GM23248 (cell line): Measurements from ENCODE around the gene SRGAP2B. TPM values are rescaled to one million over a fixed set of nuclear protein-coding genes. Genes with fewer than 3 reads are reported as not detected.
"Not testable (repeated sequence)": the region's sequence is repeated elsewhere in the genome, so short reads cannot be mapped to it uniquely, and the experiment has no call there.

Experiments used
- DNase-seq: peaks from one replicate; pipeline ENCODE4 v3.0.0-alpha.2; 2015
- H2AFZ ChIP-seq: fragments of 200-600 bp; sonication (generic); 2 replicates; pipeline ENCODE4 v1.6.1; 2016; ENCODE audit warnings: antibody characterized with exemption
- H3F3A ChIP-seq: fragments of 200-600 bp; sonication (generic); 2 replicates; pipeline ENCODE4 v1.6.1; 2016; ENCODE audit warnings: mild to moderate bottlenecking, antibody characterized with exemption, mixed run types; ENCODE audit not compliant: insufficient read depth
- H3K27ac ChIP-seq: fragments of 200-600 bp; sonication (generic); 2 replicates; pipeline ENCODE4 v1.5.1; 2016; ENCODE audit warnings: mild to moderate bottlenecking
- H3K27me3 ChIP-seq: fragments of 200-600 bp; sonication (generic); replicated peaks from 2 replicates; pipeline ENCODE4 v1.6.1; 2016; ENCODE audit warnings: mild to moderate bottlenecking; ENCODE audit not compliant: insufficient read depth
- H3K36me3 ChIP-seq: fragments of 200-600 bp; sonication (generic); 2 replicates; pipeline ENCODE4 v1.6.1; 2016; ENCODE audit warnings: low read depth, mild to moderate bottlenecking
- H3K4me1 ChIP-seq: fragments of 200-600 bp; sonication (generic); 2 replicates; pipeline ENCODE4 v1.6.1; 2016; ENCODE audit warnings: mild to moderate bottlenecking; ENCODE audit not compliant: insufficient read depth
- H3K4me2 ChIP-seq: fragments of 200-600 bp; sonication (generic); one replicate; pipeline ENCODE4 v1.6.1; 2016; ENCODE audit warnings: mild to moderate bottlenecking; ENCODE audit not compliant: unreplicated experiment
- H3K4me3 ChIP-seq: fragments of 200-600 bp; sonication (generic); 2 replicates; pipeline ENCODE4 v1.5.1; 2016; ENCODE audit warnings: mild to moderate bottlenecking
- H3K79me2 ChIP-seq: fragments of 200-600 bp; sonication (generic); 2 replicates; pipeline ENCODE4 v1.6.1; 2016; ENCODE audit warnings: mild to moderate bottlenecking; ENCODE audit not compliant: insufficient read depth
- H3K9ac ChIP-seq: fragments of 200-600 bp; sonication (generic); 2 replicates; pipeline ENCODE4 v1.6.1; 2016; ENCODE audit warnings: mild to moderate bottlenecking
- H3K9me2 ChIP-seq: fragments of 200-600 bp; sonication (generic); 2 replicates; pipeline ENCODE4 v1.6.1; 2016; ENCODE audit warnings: mixed run types, mild to moderate bottlenecking, moderate library complexity; ENCODE audit not compliant: insufficient read depth
- H3K9me3 ChIP-seq: fragments of 200-600 bp; sonication (generic); one replicate; pipeline ENCODE4 v1.6.1; 2017; ENCODE audit warnings: low read depth
- H4K20me1 ChIP-seq: fragments of 200-600 bp; sonication (generic); 2 replicates; pipeline ENCODE4 v1.6.0; 2016; ENCODE audit not compliant: insufficient read depth
- WGBS, 2 experiments: methylation state at CpG; one replicate each; pipeline ENCODE4 v1.1.6; 2015 to 2017; ENCODE audit warnings: low lambda C conversion rate in 2 of 2, low coverage in 1 of 2; ENCODE audit errors: missing lambda C conversion rate in 2 of 2; 5-methylcytosine and 5-hydroxymethylcytosine counted together
- in situ Hi-C: fragments of 300-500 bp; cut with MboI; formaldehyde crosslinking; loops from 2 replicates; pipeline ENCODE4 v1.15.0; 2020
- polyA plus RNA-seq: library from polyadenylated mRNA; unstranded; fragments of >200 nt; fragmentation: Nextera tagmentation; extraction: Ambion mirVana; gene quantifications from 2 replicates; pipeline ENCODE4 v1.2.1, GENCODE V29; 2016
- total RNA-seq: library from RNA; depleted of rRNA; stranded (reverse); fragments of >200 nt; shearing (Covaris generic); gene quantifications from 2 replicates; pipeline ENCODE4 v1.2.3, GENCODE V29; 2014

Gene SRGAP2B
- total and polyA plus RNA-seq, 2 experiments from 2014 or later, result 12.8 to 16.1 TPM

GRCh38 chr1:145123992-145124641 is 29.0 kb upstream of the SRGAP2B start:
- H3F3A ChIP-seq, H3K9me3 ChIP-seq, H3K27ac ChIP-seq, H3K4me3 ChIP-seq, H3K9ac ChIP-seq, H4K20me1 ChIP-seq, H2AFZ ChIP-seq, H3K27me3 ChIP-seq, H3K36me3 ChIP-seq, H3K79me2 ChIP-seq, H3K4me1 ChIP-seq, H3K9me2 ChIP-seq, in situ Hi-C loops, H3K4me2 ChIP-seq, DNase-seq: not testable (repeated sequence)
- no CpG with 5 or more reads among the region's 7 CpGs for WGBS, 2 experiments

GRCh38 chr1:145123062-145123395 is 27.9 kb upstream of the SRGAP2B start:
- H3K27ac ChIP-seq, H3K9me3 ChIP-seq, H3K4me2 ChIP-seq, H3K4me1 ChIP-seq, H3K36me3 ChIP-seq, DNase-seq, H3F3A ChIP-seq, H3K4me3 ChIP-seq, H3K27me3 ChIP-seq, H3K9me2 ChIP-seq, H3K79me2 ChIP-seq, H3K9ac ChIP-seq, H4K20me1 ChIP-seq, in situ Hi-C loops, H2AFZ ChIP-seq: not testable (repeated sequence)
- WGBS, 2 experiments, result no CpG with 5 or more reads among the region's 1 CpG

- H3K9me2 ChIP-seq, H3K9ac ChIP-seq, H3K4me3 ChIP-seq, DNase-seq, H3K27ac ChIP-seq, H3K27me3 ChIP-seq, H4K20me1 ChIP-seq, H3K4me1 ChIP-seq, H3K4me2 ChIP-seq, H3F3A ChIP-seq, H2AFZ ChIP-seq, H3K79me2 ChIP-seq, H3K9me3 ChIP-seq, in situ Hi-C loops, H3K36me3 ChIP-seq: not testable (repeated sequence)
- WGBS, 2 experiments, result no CpG with 5 or more reads among the region's 7 CpGs
These were observed 27.4 kb upstream of the SRGAP2B start for GRCh38 chr1:145122344-145123061.

- H3K9ac ChIP-seq, in situ Hi-C loops, H2AFZ ChIP-seq, H3K27me3 ChIP-seq, H3K4me3 ChIP-seq, H3K9me2 ChIP-seq, H3K27ac ChIP-seq, H3F3A ChIP-seq, H3K4me2 ChIP-seq, H3K79me2 ChIP-seq, H3K36me3 ChIP-seq, H3K4me1 ChIP-seq, DNase-seq, H4K20me1 ChIP-seq, H3K9me3 ChIP-seq: not testable (repeated sequence)
- WGBS, 2 experiments, result no CpG with 5 or more reads among the region's 3 CpGs
These were observed 24.7 kb upstream of the SRGAP2B start for GRCh38 chr1:145119842-145120241.

GRCh38 chr1:145115587-145116493 is 20.7 kb upstream of the SRGAP2B start:
- H3K36me3 ChIP-seq, in situ Hi-C loops: not testable (repeated sequence)
- no CpG with 5 or more reads among the region's 6 CpGs for WGBS, 2 experiments

GRCh38 chr1:145114560-145115057 is 19.5 kb upstream of the SRGAP2B start:
- H3K4me3 ChIP-seq, H3K79me2 ChIP-seq, H3F3A ChIP-seq, H4K20me1 ChIP-seq, DNase-seq, H3K4me2 ChIP-seq, H3K9me3 ChIP-seq, H2AFZ ChIP-seq, in situ Hi-C loops, H3K9me2 ChIP-seq, H3K4me1 ChIP-seq, H3K36me3 ChIP-seq, H3K27ac ChIP-seq, H3K27me3 ChIP-seq, H3K9ac ChIP-seq: not testable (repeated sequence)
- WGBS, 2 experiments, result no CpG with 5 or more reads among the region's 1 CpG

More at GRCh38 chr1:145115587-145116493, 20.7 kb upstream of the SRGAP2B start:
- H3K4me1 ChIP-seq, H3K4me2 ChIP-seq, DNase-seq, H3K79me2 ChIP-seq, H3K4me3 ChIP-seq, H3K9me2 ChIP-seq, H4K20me1 ChIP-seq, H3K9me3 ChIP-seq, H3F3A ChIP-seq, H3K9ac ChIP-seq, H3K27ac ChIP-seq, H3K27me3 ChIP-seq, H2AFZ ChIP-seq: not testable (repeated sequence)

GRCh38 chr1:145112703-145113102 is 17.6 kb upstream of the SRGAP2B start:
- H3K9me3 ChIP-seq, H3F3A ChIP-seq, H3K27ac ChIP-seq, H2AFZ ChIP-seq, H3K79me2 ChIP-seq, H3K9me2 ChIP-seq, in situ Hi-C loops, H3K4me3 ChIP-seq, H3K36me3 ChIP-seq, H3K9ac ChIP-seq, DNase-seq, H3K4me2 ChIP-seq, H3K27me3 ChIP-seq, H3K4me1 ChIP-seq, H4K20me1 ChIP-seq: not testable (repeated sequence)
- no CpG with 5 or more reads among the region's 3 CpGs for WGBS, 2 experiments
